ENCODE results near the gene MTMR10. TPM values are rescaled to one million over a fixed set of nuclear protein-coding genes. Genes with fewer than 3 reads are reported as not detected.
A peak's percentile ranks its signal among the peaks of the same experiment; 100 is the strongest.

Gene MTMR10
- total RNA-seq, 2 donors from 2014 or later = 14.5 to 22.3 TPM

- WGBS, 2 donors = 69 to 89% methylated on average over 6 of the region's 6 CpGs
- Histone ChIP-seq H3K27ac (no peak overlapping the region), H3K36me3 (replicated peaks in 1 of 2; ENCODE audit: insufficient read depth in 1 of 2, low read depth in 2 of 2) (peaks cover 5 to 30% of the 10 kb centered on the region in 2 donors), H3K27me3 (no peaks in the 10 kb centered on the region), H3K4me1 (no peaks in the 10 kb centered on the region), H3K4me3 (no peak overlapping the region), H3K9me3 (no peaks in the 10 kb centered on the region)
- TF ChIP-seq POLR2A (IDR thresholded peaks at IDR 0.05) (no peak), CTCF (IDR thresholded peaks at IDR 0.05) (no peak)
- intact Hi-C loops (cut with DNase I) = no loop called here
- no peak for DNase-seq
- no peak for ATAC-seq
Measured at GRCh38 chr15:30917013-30917412, 74.4 kb downstream of the MTMR10 start.

GRCh38 chr15:30913761-30914160, 77.7 kb downstream of the MTMR10 start:
- H3K4me3 ChIP-seq = no peak overlapping the region
- H3K9me3 ChIP-seq = no peaks in the 10 kb centered on the region
- H3K27me3 ChIP-seq = no peaks in the 10 kb centered on the region
- intact Hi-C loops (cut with DNase I) = no loop called here
- no peaks in the 10 kb centered on the region for H3K4me1 ChIP-seq
- TF ChIP-seq CTCF (IDR thresholded peaks at IDR 0.05) (no peak), POLR2A (IDR thresholded peaks at IDR 0.05) (no peak)
- 91 to 96% methylated on average over 9 of the region's 9 CpGs for WGBS, 2 donors
- DNase-seq = no peak
- peaks cover 5 to 24% of the 10 kb centered on the region in 2 donors for H3K36me3 ChIP-seq (replicated peaks in 1 of 2; ENCODE audit: insufficient read depth in 1 of 2, low read depth in 2 of 2)
- H3K27ac ChIP-seq = no peak overlapping the region
- no peak for ATAC-seq

- ATAC-seq = no peak
- peak in 1 of 4 donors; percentile 32 for DNase-seq
- 68 to 77% methylated on average over 4 of the region's 4 CpGs for WGBS, 2 donors
Measured at GRCh38 chr15:30906366-30906765, 85.1 kb downstream of the MTMR10 start.

GRCh38 chr15:30905821-30906220, 85.6 kb downstream of the MTMR10 start:
- H3K4me1 ChIP-seq = peaks cover 28% of the 10 kb centered on the region
- no peak overlapping the region for H3K4me3 ChIP-seq
- no peak for DNase-seq
- ATAC-seq = no peak
- H3K36me3 ChIP-seq (replicated peaks in 1 of 2; ENCODE audit: insufficient read depth in 1 of 2, low read depth in 2 of 2) = peaks cover 0 to 3% of the 10 kb centered on the region in 2 donors
- H3K9me3 ChIP-seq = no peaks in the 10 kb centered on the region
- intact Hi-C loops (cut with DNase I) = no loop called here
- 79 to 86% methylated on average over 5 of the region's 5 CpGs for WGBS, 2 donors
- H3K27me3 ChIP-seq = no peaks in the 10 kb centered on the region
- H3K27ac ChIP-seq = no peak overlapping the region
- TF ChIP-seq CTCF (IDR thresholded peaks at IDR 0.05) = no peak
- no peak for TF ChIP-seq POLR2A (IDR thresholded peaks at IDR 0.05)

More at GRCh38 chr15:30906366-30906765, 85.1 kb downstream of the MTMR10 start:
- H3K36me3 ChIP-seq (replicated peaks in 1 of 2; ENCODE audit: insufficient read depth in 1 of 2, low read depth in 2 of 2) = peaks cover 0 to 5% of the 10 kb centered on the region in 2 donors
- H3K27me3 ChIP-seq = no peaks in the 10 kb centered on the region
- no peak overlapping the region for H3K4me3 ChIP-seq
- intact Hi-C loops (cut with DNase I) = no loop called here
- TF ChIP-seq CTCF (IDR thresholded peaks at IDR 0.05) (no peak), POLR2A (IDR thresholded peaks at IDR 0.05) (no peak)
- H3K27ac ChIP-seq = no peak overlapping the region
- no peaks in the 10 kb centered on the region for H3K9me3 ChIP-seq
- H3K4me1 ChIP-seq = peaks cover 28% of the 10 kb centered on the region

GRCh38 chr15:30904812-30905211, 86.6 kb downstream of the MTMR10 start:
- no peak for DNase-seq
- no peak for ATAC-seq
- no peak for TF ChIP-seq CTCF (IDR thresholded peaks at IDR 0.05)
- no peak for TF ChIP-seq POLR2A (IDR thresholded peaks at IDR 0.05)
- H3K9me3 ChIP-seq = no peaks in the 10 kb centered on the region
- peaks cover 28% of the 10 kb centered on the region for H3K4me1 ChIP-seq
- WGBS, 2 donors = 57 to 60% methylated on average over 5 of the region's 5 CpGs
- H3K36me3 ChIP-seq (replicated peaks in 1 of 2; ENCODE audit: insufficient read depth in 1 of 2, low read depth in 2 of 2) = no peaks in the 10 kb centered on the region
- no peak overlapping the region for H3K27ac ChIP-seq
- intact Hi-C loops (cut with DNase I) = no loop called here
- no peak overlapping the region for H3K4me3 ChIP-seq
- no peaks in the 10 kb centered on the region for H3K27me3 ChIP-seq
